DMS114 treated with DMSO at 0.1 percent for 48 hours (cell line): Measurements from ENCODE around the gene CHST12.

Experiments used
- DNase-seq: peaks from one replicate; lab custom pipeline; 2025; ENCODE audit not compliant: unreplicated experiment; lab: John Stamatoyannopoulos, UW

Gene CHST12

DNA sequence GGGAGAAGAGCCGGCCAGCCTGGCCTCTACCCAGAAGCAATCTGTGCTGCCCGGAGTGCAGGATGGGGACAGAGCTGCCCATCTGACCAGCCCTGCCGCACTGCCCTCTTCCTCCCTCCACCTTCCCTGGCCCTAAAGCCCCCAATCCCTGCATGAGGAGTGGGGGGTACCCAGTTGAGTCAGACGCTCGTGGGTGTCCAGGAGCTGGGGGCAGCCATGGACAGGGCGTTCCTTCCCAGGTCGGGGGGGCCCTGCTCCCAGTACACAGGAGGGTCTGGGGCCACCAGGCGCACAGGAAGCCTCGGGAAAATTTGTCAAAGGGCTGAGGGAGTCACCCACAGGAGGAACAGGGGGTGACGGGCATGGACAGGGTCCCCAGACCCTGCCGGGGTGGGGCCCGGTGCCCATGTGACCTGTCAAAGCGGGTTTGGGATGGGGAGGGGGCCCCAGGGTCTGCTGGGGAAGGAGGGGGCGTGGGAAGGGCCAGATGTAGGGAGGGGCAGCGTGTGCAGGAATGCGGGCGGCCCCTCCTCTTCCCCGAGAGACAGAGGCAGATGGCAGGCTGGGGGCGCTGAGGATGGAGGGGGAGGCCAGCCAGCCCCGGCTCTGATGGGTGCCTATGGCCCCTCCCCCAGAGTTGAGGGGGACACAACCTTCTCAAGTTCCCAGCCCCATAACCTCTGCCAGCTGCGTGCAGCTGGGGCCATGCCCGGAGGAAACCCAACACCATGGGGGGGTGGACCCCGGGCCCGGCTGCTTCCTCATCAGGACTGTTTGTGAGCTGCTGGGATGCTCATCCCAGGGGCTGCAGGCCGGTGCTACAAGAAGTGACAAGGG is 94.3 kb downstream of the CHST12 start:
- no peak for DNase-seq
